Right lobe of liver (tissue), 6 donors: ENCODE results near the gene ETFRF1. TPM values are rescaled to one million over a fixed set of nuclear protein-coding genes. Genes with fewer than 3 reads are reported as not detected.

ENCODE experiments used
- ATAC-seq, 4 donors: fragments of 200-7000 bp; cut with Tn5 transposase; one replicate each; pipeline ENCODE4 v1.9.1; 2020; ENCODE audit warnings: mild to moderate bottlenecking in 4 of 4, moderate library complexity in 4 of 4
- DNase-seq, 3 donors: peaks; one replicate each; pipeline ENCODE4 v3.0.0-alpha.2; 2020
- H3K27ac ChIP-seq, 3 donors: fragments of 200-600 bp; one replicate each; pipeline ENCODE4 v1.8.0; 2022
- H3K27me3 ChIP-seq, 2 donors: fragments of 200-600 bp; one replicate each; pipeline ENCODE4 v1.8.0; 2022
- H3K36me3 ChIP-seq, 4 donors: fragments of 200-600 bp; sonication (generic) in 1 of 4; one replicate each; pipeline versions ENCODE4 v1.5.1 to v1.8.0; 2017 to 2022; ENCODE audit warnings: control low read depth in 1 of 4
- H3K4me1 ChIP-seq, 4 donors: fragments of 200-600 bp; sonication (generic) in 1 of 4; one replicate each; pipeline versions ENCODE4 v1.5.1 to v1.8.0; 2017 to 2022; ENCODE audit warnings: control low read depth in 1 of 4
- H3K4me3 ChIP-seq, 3 donors: fragments of 200-600 bp; one replicate each; pipeline ENCODE4 v1.8.0; 2022
- H3K9me3 ChIP-seq, 4 donors: fragments of 200-600 bp; sonication (generic) in 1 of 4; one replicate each; pipeline versions ENCODE4 v1.5.1 to v1.8.0; 2017 to 2022; ENCODE audit warnings: control low read depth in 1 of 4
- POLR2A ChIP-seq: fragments of 450-650 bp; IDR thresholded peaks from one replicate; pipeline ENCODE4 v1.6.1; 2017; ENCODE audit warnings: antibody characterized with exemption, mild to moderate bottlenecking
- WGBS: methylation state at CpG from one replicate; pipeline ENCODE4 v1.1.6; 2018; ENCODE audit warnings: low coverage, low lambda C conversion rate; ENCODE audit not compliant: insufficient coverage; ENCODE audit errors: missing lambda C conversion rate; 5-methylcytosine and 5-hydroxymethylcytosine counted together
- intact Hi-C, 2 donors: fragments of 100-400 bp; cut with DNase I; formaldehyde crosslinking; loops; one replicate each; pipeline versions ENCODE4 v1.11.2 to v1.14.1; 2022
- total RNA-seq, 6 experiments: library from RNA; depleted of rRNA in 2 of 6; stranded (reverse); fragments of >200 nt in 2 of 6; fragmentation: NEBNext Ultra II Directional in 3 of 6; extraction: Animal tissue kit (Norgen Biotek cat#: 25700) in 3 of 6; gene quantifications; one replicate each; pipeline versions ENCODE4 v1.1.0 to v1.2.4, GENCODE V29; 2016 to 2023
- TF ChIP-seq, protein P1 (sequence below), 4 donors: fragments of 200-600 bp in 3 of 4; fragments of 450-650 bp in 1 of 4; IDR thresholded peaks; one replicate each; pipeline versions ENCODE4 v1.5.1 to v1.8.0; 2016 to 2022; ENCODE audit warnings: antibody characterized with exemption in 4 of 4, mild to moderate bottlenecking in 2 of 4
- donor health status: DM: no; HTN: yes; CAD: no.
- donor health status: DM: no; HTN: no; CAD: no.
- donor health status: DM: no; HTN: no; CAD: no.
- donor health status: DM: no; HTN: yes; CAD: no.
- donor health status: DM: no; HTN: yes; CAD: no.

Gene ETFRF1
- total RNA-seq, 6 experiments from 2014 or later, result 29.9 to 50.2 (median 38.2) TPM

DNA sequence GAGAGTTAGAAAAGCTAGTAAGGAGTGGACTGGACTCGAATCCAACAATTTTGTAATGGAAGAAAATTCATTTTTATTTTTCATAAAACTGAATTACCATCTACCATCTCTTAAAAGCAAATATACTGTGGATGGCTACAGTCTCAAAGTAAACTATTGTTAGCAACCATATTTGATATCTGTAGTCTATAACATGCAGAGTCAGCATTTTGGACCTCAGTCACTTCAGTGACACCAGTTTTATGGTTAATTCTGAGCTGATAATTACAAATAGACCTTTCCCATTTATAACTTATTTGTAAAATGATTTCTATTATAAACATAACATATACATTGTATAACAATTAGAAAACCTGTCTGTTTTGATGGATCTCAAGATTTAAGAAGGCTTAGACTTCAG, 53.7 kb downstream of the ETFRF1 start:
- Histone ChIP-seq H3K9me3 (no peaks in the 10 kb centered on the region), H3K27me3 (no peaks in the 10 kb centered on the region), H3K27ac (no peak overlapping the region), H3K4me3 (no peak overlapping the region), H3K4me1 (peaks cover 0 to 9% (median 0%) of the 10 kb centered on the region in 4 donors), H3K36me3 (peaks cover 0 to 4% (median 0%) of the 10 kb centered on the region in 4 donors)
- no peak for DNase-seq
- WGBS, result 100% methylated on average over 1 of the region's 1 CpG
- intact Hi-C loops, result no loop called here
- no peak for ATAC-seq
- no peak for TF ChIP-seq POLR2A
- TF ChIP-seq, protein P1, sequence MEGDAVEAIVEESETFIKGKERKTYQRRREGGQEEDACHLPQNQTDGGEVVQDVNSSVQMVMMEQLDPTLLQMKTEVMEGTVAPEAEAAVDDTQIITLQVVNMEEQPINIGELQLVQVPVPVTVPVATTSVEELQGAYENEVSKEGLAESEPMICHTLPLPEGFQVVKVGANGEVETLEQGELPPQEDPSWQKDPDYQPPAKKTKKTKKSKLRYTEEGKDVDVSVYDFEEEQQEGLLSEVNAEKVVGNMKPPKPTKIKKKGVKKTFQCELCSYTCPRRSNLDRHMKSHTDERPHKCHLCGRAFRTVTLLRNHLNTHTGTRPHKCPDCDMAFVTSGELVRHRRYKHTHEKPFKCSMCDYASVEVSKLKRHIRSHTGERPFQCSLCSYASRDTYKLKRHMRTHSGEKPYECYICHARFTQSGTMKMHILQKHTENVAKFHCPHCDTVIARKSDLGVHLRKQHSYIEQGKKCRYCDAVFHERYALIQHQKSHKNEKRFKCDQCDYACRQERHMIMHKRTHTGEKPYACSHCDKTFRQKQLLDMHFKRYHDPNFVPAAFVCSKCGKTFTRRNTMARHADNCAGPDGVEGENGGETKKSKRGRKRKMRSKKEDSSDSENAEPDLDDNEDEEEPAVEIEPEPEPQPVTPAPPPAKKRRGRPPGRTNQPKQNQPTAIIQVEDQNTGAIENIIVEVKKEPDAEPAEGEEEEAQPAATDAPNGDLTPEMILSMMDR (IDR thresholded peaks at IDR 0.05), result no peak

GRCh38 chr12:25249931-25250738, 55.1 kb downstream of the ETFRF1 start:
- TF ChIP-seq, protein P1 (IDR thresholded peaks at IDR 0.05), result no peak
- no peak for TF ChIP-seq POLR2A
- 0% methylated on average over 8 of the region's 56 CpGs for WGBS

DNA sequence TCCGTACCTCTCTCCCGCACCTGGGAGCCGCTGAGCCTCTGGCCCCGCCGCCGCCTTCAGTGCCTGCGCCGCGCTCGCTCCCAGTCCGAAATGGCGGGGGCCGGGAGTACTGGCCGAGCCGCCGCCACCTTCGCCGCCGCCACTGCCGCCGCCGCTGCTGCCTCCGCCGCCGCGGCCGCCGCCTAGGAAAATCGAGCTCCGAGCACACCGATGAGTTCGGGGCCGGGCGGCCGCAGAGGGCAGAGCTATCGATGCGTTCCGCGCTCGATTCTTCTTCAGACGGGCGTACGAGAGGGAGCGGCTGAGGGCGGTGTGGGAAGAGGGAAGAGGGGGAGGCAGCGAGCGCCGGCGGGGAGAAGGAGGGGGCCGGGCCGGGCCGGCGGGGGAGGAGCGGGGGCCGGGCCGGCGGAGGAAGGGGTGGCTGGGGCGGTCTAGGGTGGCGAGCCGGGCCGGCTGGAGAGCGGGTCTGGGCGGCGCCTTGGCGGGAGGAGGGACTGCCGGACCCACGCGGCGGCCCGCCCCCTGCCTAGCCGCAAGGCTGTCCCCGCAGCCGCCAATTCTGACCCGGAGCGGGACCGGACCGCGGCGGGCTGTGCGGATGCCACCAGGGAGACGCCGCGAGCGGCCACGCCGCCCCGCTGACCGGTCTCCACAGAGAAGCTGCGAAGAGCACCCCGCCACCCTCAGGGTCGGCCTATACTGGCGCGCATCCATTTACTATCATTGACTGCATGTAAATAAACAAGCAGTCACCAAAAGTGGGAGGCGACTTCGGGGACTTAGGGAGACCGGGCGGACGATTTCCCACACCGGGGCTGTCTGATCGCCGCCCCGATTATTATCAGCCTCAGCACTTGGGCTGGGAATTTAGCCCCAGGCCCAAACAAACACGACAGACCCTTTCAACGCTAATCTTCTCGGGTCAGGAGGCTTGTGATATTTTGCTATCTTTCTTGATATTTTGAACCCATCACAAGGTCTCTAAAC, 56.0 kb downstream of the ETFRF1 start, which contains the start of gene KRAS:
TSS of gene KRAS (minus strand) at position 186 of the 987 bp plus-strand sequence.
- peak within 1 kb of the TSS; percentile 83 to 94 (median 91) for H3K4me3 ChIP-seq
- H3K36me3 ChIP-seq, result no peaks in the 10 kb centered on the region
- peak within 1 kb of the TSS; percentile 89 to 97 (median 95) for H3K27ac ChIP-seq
- TF ChIP-seq, protein P1 (IDR thresholded peaks at IDR 0.05), result peak in 1 of 4 donors; percentile 13
- TF ChIP-seq POLR2A, result peak; percentile 89
- 2% methylated on average over 32 of the region's 105 CpGs for WGBS
- DNase-seq (peak; percentile 98), ATAC-seq (peak; percentile 91 to 98 (median 94))
- no peaks in the 10 kb centered on the region for H3K27me3 ChIP-seq
- H3K9me3 ChIP-seq, result no peaks in the 10 kb centered on the region
- H3K4me1 ChIP-seq, result peaks cover 0 to 15% (median 0%) of the 10 kb centered on the region in 4 donors
- intact Hi-C loops, result no loop called here

More at GRCh38 chr12:25249931-25250738, 55.1 kb downstream of the ETFRF1 start:
- Histone ChIP-seq H3K4me3 (peak overlapping the region; percentile 83 to 94 (median 91)), H3K4me1 (peaks cover 0 to 9% (median 0%) of the 10 kb centered on the region in 4 donors), H3K27ac (peak overlapping the region; percentile 89 to 97 (median 95)), H3K36me3 (no peaks in the 10 kb centered on the region), H3K27me3 (no peaks in the 10 kb centered on the region), H3K9me3 (no peaks in the 10 kb centered on the region)
- ATAC-seq (peak; percentile 26 to 39 (median 32)), DNase-seq (peak; percentile 72 to 81 (median 76))
- intact Hi-C loops, result no loop called here

- H3K4me1 ChIP-seq, result peaks cover 0 to 22% (median 2%) of the 10 kb centered on the region in 4 donors
- intact Hi-C loops, result no loop called here
- H3K9me3 ChIP-seq, result no peaks in the 10 kb centered on the region
- WGBS, result 54% methylated on average over 6 of the region's 6 CpGs
- H3K36me3 ChIP-seq, result no peaks in the 10 kb centered on the region
- TF ChIP-seq POLR2A, result no peak
- TF ChIP-seq, protein P1 (IDR thresholded peaks at IDR 0.05), result no peak
- peak overlapping the region; percentile 83 to 94 (median 91) for H3K4me3 ChIP-seq
- no peaks in the 10 kb centered on the region for H3K27me3 ChIP-seq
- ATAC-seq, result no peak
- H3K27ac ChIP-seq, result peak overlapping the region; percentile 68 to 97 (median 95)
- no peak for DNase-seq
Observed at GRCh38 chr12:25251769-25252168, 56.7 kb downstream of the ETFRF1 start.
